GM18505 (cell line): ENCODE results near the gene PLEKHO2.

ENCODE experiments used
- ATAC-seq: cut with Tn5 transposase; IDR thresholded peaks from one replicate; pipeline ENCODE4 v1.9.1; 2021; ENCODE audit not compliant: unreplicated experiment
- POLR2A ChIP-seq: IDR thresholded peaks from 4 replicates; pipeline ENCODE4 v1.6.1; 2011; ENCODE audit warnings: borderline replicate concordance; ENCODE audit not compliant: insufficient read depth, insufficient read length; ENCODE audit errors: extremely low read depth

The PLEKHO2 gene

DNA sequence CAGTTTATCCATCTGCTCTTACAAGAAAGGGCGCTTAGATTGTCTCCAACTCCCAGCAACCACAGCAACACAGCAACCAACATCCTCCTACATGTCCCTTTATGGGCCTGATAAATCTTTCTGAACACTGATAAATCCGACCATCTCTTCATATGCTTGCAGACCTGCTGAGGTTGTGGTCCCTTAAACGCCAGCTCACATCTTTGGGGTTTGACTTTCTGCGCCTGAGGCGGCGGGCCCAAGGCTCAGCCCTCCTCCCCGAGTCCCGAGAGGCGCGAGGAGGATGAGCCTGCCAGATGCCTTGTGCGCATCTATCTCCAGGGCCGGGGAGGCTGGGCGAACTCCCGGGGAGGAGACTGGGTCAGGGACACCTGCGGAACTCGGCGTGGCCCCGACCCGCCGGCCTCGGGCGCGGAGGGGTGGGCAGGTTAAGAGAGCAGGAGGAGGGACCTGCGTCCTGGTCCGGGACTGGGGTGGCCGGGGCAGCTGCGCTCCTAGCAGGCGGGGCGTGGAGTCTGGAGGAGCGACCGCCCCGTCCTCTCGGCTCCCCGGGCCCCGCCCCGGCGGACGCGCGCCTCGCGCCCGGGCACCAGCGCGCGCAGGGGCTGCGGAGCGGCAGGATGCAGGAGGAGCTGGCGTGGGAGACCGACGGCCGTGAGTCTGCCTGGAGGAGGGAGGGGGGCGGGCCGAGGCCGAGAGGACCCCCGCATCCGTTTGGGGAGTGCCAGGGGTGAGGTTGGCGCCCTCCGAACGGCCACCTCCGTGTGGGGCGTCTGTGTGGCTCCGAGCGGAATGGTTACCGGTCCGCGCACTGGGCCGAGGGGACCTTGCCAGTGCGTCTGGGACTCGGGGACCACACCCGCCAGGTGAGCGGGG, 69.8 kb downstream of the PLEKHO2 start, which contains the start of gene ANKDD1A:
Gene ANKDD1A (plus strand): TSS at position 592 of the 876 bp plus-strand sequence. CDS start 29 bp downstream, at position 621.
- ATAC-seq = peak; percentile 67
- TF ChIP-seq POLR2A = no peak

DNA sequence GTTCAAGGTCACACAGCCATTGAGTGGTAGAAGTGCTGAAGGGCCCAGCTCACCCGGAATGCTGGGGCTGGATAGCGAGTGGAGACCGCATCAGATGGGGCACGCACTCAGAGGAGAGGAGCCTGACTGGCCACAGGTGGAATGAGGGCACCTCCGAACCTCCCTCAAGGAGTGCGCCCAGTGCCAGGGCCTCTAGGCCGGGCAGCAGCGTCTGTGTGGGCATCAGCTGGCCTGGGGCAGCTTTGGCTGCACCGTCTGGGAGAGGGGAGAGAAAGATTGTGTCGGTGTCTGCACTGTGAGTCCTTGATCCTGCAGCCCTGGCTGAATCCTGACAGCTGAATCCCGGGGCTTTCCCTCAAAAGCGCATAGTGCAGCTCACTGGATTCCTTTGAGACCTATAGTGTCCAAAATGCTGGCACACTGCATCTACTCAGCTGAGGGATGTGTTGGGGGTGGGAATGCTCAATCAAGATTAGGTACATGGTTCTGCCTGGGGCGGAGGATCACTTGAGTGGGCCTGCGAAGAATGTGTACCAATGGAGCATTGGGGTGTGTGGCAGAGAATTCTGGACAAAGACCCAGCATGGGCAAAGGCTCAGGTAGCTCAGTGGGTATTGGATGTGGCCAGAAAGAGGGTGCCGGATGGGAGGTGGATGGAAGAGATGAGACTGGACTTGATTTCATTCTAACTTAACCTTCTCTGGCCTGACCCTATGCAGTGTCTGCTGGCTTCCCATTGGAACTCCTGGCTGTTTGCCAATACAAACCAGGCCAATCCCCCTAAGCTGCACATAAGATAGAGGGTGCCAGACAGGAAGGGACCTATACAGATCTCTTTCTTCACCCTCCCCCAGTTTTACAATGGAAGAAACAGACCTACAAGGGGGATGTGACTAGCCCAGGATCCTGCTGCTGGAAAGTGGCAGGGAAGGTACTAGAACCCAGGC, 70.9 kb downstream of the PLEKHO2 start:
- no peak for TF ChIP-seq POLR2A
- ATAC-seq = no peak

DNA sequence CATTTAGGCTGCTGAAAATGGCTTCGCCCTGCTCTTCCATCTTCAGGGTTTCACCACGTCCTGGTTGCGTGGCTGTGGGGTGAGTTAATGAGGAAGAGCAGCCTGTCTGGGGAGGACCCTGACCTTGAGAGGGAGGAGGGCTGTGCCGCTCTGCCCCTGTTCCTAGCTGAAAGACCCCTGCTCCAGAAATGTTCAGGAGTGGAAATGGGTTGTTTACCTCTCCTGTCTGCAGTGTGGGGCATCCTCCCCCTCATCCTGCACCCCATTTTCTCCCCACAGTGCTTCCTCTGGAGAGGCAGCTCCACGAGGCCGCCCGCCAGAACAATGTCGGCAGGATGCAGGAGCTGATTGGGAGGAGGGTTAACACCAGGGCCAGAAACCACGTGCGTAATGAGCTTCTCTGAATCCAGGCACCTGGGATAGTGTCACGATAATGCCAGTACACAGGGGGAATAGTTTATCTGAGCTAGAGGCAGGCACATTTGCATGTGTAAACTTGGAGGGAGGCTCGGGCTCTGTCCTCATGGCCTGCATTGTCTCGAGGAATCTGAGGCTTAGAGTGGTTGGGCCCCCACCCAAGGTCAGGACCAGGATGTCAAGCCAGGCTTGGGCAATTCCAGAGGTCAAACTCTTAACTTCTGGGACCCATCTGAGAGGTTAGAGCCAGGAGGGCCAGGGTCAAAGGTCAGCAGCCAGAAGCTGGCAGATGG, 74.0 kb downstream of the PLEKHO2 start:
- no peak for ATAC-seq
- no peak for TF ChIP-seq POLR2A

DNA sequence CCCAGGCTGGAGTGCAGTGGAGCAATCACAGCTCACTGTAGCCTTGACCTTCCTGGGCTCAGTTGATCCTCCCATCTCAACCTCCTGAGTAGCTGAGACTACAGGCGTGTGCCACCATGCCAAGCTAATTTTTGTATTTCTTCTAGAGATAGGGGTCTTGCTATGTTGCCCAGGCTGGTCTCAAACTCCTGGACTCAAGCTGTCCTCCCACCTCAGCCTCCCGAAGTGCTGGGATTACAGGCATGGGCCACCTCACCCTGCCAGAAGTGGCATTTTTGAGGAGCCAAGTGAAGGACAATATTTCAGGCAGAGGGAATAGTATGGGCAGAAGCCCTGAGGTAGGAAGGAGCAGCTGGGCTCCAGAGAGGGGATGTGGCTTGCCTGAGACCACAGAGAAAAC, 74.7 kb downstream of the PLEKHO2 start:
- no peak for TF ChIP-seq POLR2A
- ATAC-seq = no peak

DNA sequence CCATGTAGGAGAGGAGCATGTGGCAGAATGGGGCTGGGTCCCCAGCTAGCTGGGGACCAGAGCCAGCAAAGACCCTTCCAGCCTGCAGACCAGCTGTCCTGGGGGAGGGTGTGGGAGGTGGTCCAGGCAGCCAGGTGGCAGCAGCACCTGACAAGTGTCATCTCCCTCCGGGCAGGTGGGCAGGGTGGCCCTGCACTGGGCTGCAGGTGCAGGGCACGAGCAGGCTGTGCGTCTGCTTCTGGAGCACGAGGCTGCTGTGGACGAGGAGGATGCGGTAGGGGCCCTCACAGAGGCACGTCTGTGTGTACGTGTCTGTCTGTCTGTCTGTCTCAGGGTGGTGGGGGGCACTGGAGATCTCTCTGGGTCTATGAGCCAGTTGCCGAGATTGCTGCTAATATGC, 75.5 kb downstream of the PLEKHO2 start:
- TF ChIP-seq POLR2A = no peak
- no peak for ATAC-seq
